Articular chondrocyte of knee joint (primary cell): Measurements from ENCODE around the gene LGR4. TPM values are rescaled to one million over a fixed set of nuclear protein-coding genes. Genes with fewer than 3 reads are reported as not detected.

Experiments used
- small RNA-seq: library from RNA; depleted of rRNA; stranded (forward); fragments of <200 nt; gene quantifications from one replicate; pipeline ENCODE3, GENCODE V24; 2012
- total RNA-seq: library from RNA; depleted of rRNA; stranded (reverse); fragments of >200 nt; gene quantifications from 2 replicates; pipeline ENCODE4 v1.2.3, GENCODE V29; 2012

The LGR4 gene, protein sequence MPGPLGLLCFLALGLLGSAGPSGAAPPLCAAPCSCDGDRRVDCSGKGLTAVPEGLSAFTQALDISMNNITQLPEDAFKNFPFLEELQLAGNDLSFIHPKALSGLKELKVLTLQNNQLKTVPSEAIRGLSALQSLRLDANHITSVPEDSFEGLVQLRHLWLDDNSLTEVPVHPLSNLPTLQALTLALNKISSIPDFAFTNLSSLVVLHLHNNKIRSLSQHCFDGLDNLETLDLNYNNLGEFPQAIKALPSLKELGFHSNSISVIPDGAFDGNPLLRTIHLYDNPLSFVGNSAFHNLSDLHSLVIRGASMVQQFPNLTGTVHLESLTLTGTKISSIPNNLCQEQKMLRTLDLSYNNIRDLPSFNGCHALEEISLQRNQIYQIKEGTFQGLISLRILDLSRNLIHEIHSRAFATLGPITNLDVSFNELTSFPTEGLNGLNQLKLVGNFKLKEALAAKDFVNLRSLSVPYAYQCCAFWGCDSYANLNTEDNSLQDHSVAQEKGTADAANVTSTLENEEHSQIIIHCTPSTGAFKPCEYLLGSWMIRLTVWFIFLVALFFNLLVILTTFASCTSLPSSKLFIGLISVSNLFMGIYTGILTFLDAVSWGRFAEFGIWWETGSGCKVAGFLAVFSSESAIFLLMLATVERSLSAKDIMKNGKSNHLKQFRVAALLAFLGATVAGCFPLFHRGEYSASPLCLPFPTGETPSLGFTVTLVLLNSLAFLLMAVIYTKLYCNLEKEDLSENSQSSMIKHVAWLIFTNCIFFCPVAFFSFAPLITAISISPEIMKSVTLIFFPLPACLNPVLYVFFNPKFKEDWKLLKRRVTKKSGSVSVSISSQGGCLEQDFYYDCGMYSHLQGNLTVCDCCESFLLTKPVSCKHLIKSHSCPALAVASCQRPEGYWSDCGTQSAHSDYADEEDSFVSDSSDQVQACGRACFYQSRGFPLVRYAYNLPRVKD
- 29.5 and 36.4 TPM in 2 replicates for total RNA-seq

DNA sequence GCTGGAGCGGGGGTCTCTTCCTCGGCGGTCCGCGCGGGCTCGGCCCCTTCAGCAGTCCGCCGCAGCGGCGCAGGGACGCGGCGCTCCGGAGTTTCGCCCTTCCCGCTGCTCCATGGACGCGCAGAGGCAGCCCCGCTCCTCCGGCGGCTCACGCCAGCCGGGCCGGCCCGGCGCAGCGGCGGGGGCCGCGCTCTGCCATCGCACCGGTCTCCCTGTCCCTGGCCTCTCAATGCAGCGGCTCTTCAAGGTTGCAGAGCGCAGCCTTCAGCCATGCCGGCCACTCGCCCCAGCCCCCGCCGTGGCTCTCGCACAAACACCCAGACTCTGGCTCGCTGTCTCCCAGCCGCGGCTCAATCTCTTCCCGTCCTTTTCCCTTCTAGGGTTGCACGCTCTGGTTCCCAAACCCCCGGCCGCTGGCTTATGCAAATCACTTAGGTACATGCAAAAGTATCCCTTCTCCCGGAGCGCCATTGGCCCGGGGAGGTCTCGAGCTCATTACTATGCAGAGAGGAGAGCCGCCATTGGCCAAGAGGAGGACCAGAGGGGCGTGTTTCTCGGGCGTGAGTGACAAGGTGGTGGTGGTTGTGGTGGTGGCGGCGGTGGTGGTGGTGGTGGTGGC lies at the start of gene LGR4:
TSS of gene LGR4 (minus strand) at position 393 of the 619 bp plus-strand sequence. CDS start 488 bp downstream, outside the sequence.

DNA sequence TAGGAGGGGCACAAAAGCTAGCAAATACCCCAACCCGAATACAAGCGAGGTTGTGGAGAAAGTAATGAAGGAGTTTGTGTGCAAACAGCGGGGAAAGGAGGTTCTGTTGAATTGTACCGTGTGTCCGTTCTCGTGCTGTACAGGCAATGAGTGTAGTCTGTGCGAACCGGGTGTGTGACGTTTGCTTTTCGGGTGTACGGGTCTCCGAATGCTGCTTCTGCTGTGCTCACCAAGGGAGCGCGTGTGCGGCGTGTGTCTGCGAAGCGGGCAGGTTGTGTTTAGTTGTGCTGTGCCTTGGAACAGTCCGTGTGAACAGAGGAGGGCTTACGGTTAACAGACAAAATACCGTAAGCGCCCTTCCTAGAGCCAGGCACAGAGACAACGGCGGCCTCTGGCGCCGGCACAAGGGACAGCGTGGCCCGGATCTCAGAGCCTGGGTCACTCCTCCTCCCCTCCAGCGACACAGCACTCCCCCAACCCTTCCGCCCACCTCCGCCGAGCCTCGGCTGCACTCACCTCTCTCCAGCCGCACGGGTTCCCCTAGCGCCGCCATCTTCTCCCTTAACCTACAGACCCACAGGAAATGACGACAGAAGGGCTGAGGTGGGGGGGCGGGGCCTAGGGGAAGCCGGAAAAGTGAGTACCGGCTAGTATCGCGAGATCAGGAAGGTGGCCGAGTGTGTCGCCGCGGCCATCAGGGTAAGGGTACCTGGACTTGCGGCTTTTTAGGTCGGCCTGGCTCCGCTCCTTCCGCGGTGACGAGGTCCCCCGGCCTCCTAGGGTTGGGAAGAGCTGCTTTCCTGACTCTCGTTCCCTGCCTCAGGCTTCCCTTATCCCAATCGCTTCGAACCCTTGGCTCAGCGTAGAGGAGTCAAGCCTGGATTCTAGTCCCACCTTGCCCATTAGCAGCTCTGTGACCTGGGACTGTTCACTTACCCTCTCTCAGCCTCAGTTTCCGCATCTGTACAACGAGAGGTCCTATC lies 33.9 kb upstream of the LGR4 start, which contains the start of gene LIN7C:
TSS of gene LIN7C (minus strand) at position 570 of the 983 bp plus-strand sequence. CDS start at position 553, 17 bp downstream.

DNA sequence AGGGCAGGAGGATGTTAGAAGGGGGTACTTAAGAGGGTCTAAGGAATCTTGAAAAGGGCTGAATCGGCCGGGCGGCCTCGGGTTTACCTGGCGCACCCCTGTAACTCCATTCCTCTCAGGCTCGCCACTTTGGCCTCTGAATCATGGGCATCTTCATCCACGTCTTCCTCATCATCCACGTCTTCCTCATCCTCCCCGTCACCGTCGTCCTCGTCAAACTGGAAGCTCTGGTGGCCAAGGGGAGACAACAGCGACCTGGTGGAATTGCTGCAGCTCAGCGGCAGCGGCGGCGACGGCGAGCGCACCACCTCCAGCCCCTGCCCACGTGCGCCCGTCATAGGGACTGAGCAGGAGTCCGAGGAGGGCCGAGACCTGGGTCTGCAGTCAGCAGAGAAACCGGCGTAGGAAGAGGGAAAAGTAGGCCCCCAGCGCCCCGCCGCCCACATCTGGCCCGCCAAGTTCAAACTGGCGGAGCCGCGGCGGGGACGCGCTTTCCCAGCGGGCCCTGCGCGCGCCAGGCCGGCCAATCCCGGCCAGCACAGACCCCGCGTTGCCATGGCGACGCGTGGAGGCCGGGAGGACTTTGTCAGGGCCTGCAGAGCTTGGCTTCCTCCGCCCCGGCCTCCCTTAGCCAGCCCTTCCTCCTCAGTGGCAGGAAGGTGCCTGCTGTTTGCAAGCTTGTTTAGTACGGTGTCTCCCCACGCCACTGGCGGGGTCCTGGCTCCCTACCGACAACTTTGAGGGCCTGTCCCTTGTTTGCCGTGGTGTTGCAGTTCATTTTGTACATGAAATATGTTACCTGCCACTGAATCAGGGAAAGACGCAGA lies 109.6 kb downstream of the LGR4 start, which contains the start of gene CCDC34:
TSS of gene CCDC34 (minus strand) at position 467 of the 827 bp plus-strand sequence. CDS start at position 446, 21 bp downstream.

Small RNA genes lying within 50 kb of the gene (small RNA-seq; reads per million reads assigned to genes)
- gene AC100771.1: not detected
- gene MIR8087: not detected
- gene RNA5SP339: not detected

Other genes with a start within 250 kb of the LGR4 start
- 3.8 and 7.0 TPM in 2 replicates for gene CCDC34, start 109.6 kb downstream of the LGR4 start, total RNA-seq
- 89.2 and 95.8 TPM in 2 replicates for gene LIN7C, start 34.0 kb upstream of the LGR4 start, total RNA-seq
- gene BDNF, start 227.7 kb upstream of the LGR4 start, total RNA-seq: 5.0 and 6.1 TPM in 2 replicates